IMR-90 (cell line): ENCODE results near the gene PCAT6. TPM values are rescaled to one million over a fixed set of nuclear protein-coding genes. Genes with fewer than 3 reads are reported as not detected.

Experiments used
- ATAC-seq: fragments of 200-7000 bp; cut with Tn5 transposase; 2 replicates; pipeline ENCODE4 v1.9.1; 2020; ENCODE audit warnings: low read depth, mild to moderate bottlenecking, moderate library complexity
- BruUV-seq: library from RNA; stranded (reverse); fragments of 400-500 nt; replicated peaks from 2 replicates; lab custom pipeline; 2021; lab: Mats Ljungman, UMichigan
- CTCF ChIA-PET: fragments of 300-600 bp; formaldehyde crosslinking; extraction: SDS; loops from one replicate; lab custom pipeline; 2021; ENCODE audit warnings: antibody characterized with exemption; lab: Yijun Ruan, JAX
- POLR2A ChIA-PET: fragments of 300-600 bp; sonication (Branson Sonifier 250); formaldehyde crosslinking; loops from one replicate; lab custom pipeline; 2022; ENCODE audit warnings: antibody characterized with exemption; ENCODE audit not compliant: unreplicated experiment; lab: Charles Lee
- DNase-seq: peaks from one replicate; pipeline ENCODE4 v3.0.0; 2013
- H2AFZ ChIP-seq: replicated peaks from 2 replicates; pipeline ENCODE3; 2013; ENCODE audit warnings: low read length, mild to moderate bottlenecking; ENCODE audit not compliant: poor library complexity
- H2AK5ac ChIP-seq: 2 replicates; pipeline ENCODE4 v1.6.1; 2013; ENCODE audit warnings: low read depth, low read length, inconsistent platforms
- H2AK9ac ChIP-seq: replicated peaks from 2 replicates; pipeline ENCODE3; 2013; ENCODE audit warnings: mild to moderate bottlenecking, low read depth, low read length, moderate library complexity; ENCODE audit not compliant: poor library complexity
- H2BK120ac ChIP-seq: 2 replicates; pipeline ENCODE4 v1.6.1; 2013; ENCODE audit warnings: low read depth, low read length, inconsistent platforms
- H2BK15ac ChIP-seq: 3 replicates; pipeline ENCODE4 v1.6.1; 2013; ENCODE audit warnings: low read depth, low read length, inconsistent platforms
- H2BK20ac ChIP-seq: 2 replicates; pipeline ENCODE4 v1.6.1; 2013; ENCODE audit warnings: low read depth, mild to moderate bottlenecking, inconsistent platforms, low read length, moderate library complexity
- H2BK5ac ChIP-seq: 2 replicates; pipeline ENCODE4 v1.6.1; 2013; ENCODE audit warnings: mild to moderate bottlenecking, low read depth, low read length, inconsistent platforms; ENCODE audit not compliant: poor library complexity, severe bottlenecking
- H3K14ac ChIP-seq: replicated peaks from 2 replicates; pipeline ENCODE4 v1.6.1; 2013; ENCODE audit warnings: low read depth, low read length, inconsistent platforms
- H3K18ac ChIP-seq: 2 replicates; pipeline ENCODE4 v1.6.1; 2013; ENCODE audit warnings: low read depth, low read length, control low read depth
- H3K23ac ChIP-seq: 2 replicates; pipeline ENCODE4 v1.6.1; 2013; ENCODE audit warnings: low read depth, low read length, inconsistent platforms
- H3K27ac ChIP-seq: 2 replicates; pipeline ENCODE4 v1.5.1; 2013; ENCODE audit warnings: mild to moderate bottlenecking, control low read depth, low read length; ENCODE audit not compliant: insufficient read depth
- H3K27me3 ChIP-seq: 2 replicates; pipeline ENCODE4 v1.6.1; 2013; ENCODE audit warnings: low read length; ENCODE audit not compliant: control insufficient read depth, insufficient read depth
- H3K36me3 ChIP-seq: 2 replicates; pipeline ENCODE4 v1.6.1; 2013; ENCODE audit warnings: low read length, mixed read lengths; ENCODE audit not compliant: control insufficient read depth, insufficient read depth
- H3K4ac ChIP-seq: 2 replicates; pipeline ENCODE4 v1.6.1; 2013; ENCODE audit warnings: low read depth, low read length, inconsistent platforms
- H3K4me1 ChIP-seq: 2 replicates; pipeline ENCODE4 v1.6.1; 2013; ENCODE audit warnings: low read length, mixed read lengths; ENCODE audit not compliant: control insufficient read depth, insufficient read depth
- H3K4me2 ChIP-seq: 2 replicates; pipeline ENCODE4 v1.6.1; 2013; ENCODE audit warnings: low read depth, mild to moderate bottlenecking, control low read depth, low read length, moderate library complexity
- H3K4me3 ChIP-seq: 2 replicates; pipeline ENCODE4 v1.5.1; 2013; ENCODE audit warnings: low read depth, mild to moderate bottlenecking, control low read depth, low read length, moderate library complexity; ENCODE audit not compliant: insufficient read depth
- H3K56ac ChIP-seq: 2 replicates; pipeline ENCODE4 v1.6.1; 2013; ENCODE audit warnings: low read length, inconsistent platforms; ENCODE audit not compliant: insufficient read depth; ENCODE audit errors: extremely low read depth
- H3K79me1 ChIP-seq, 2 experiments: 2 replicates each; pipeline ENCODE4 v1.6.1; 2013; ENCODE audit warnings: low read length in 2 of 2, inconsistent platforms in 1 of 2, low read depth in 1 of 2
- H3K9ac ChIP-seq: 2 replicates; pipeline ENCODE4 v1.6.1; 2013; ENCODE audit warnings: low read depth, low read length, control low read depth
- H3K9me1 ChIP-seq: 2 replicates; pipeline ENCODE4 v1.6.1; 2013; ENCODE audit warnings: low read length, inconsistent platforms; ENCODE audit not compliant: insufficient read depth
- H3K9me3 ChIP-seq: 2 replicates; pipeline ENCODE4 v1.6.1; 2013; ENCODE audit warnings: low read length; ENCODE audit not compliant: control insufficient read depth, insufficient read depth
- H4K20me1 ChIP-seq: 2 replicates; pipeline ENCODE4 v1.6.1; 2013; ENCODE audit warnings: low read length, inconsistent platforms; ENCODE audit not compliant: insufficient read depth
- H4K5ac ChIP-seq: 2 replicates; pipeline ENCODE4 v1.6.1; 2013; ENCODE audit warnings: mild to moderate bottlenecking, low read depth, low read length, control low read depth
- H4K8ac ChIP-seq, 2 experiments: 2 replicates each; pipeline ENCODE4 v1.6.1; 2013; ENCODE audit warnings: low read depth in 2 of 2, low read length in 2 of 2, control low read depth in 1 of 2, inconsistent platforms in 1 of 2
- H4K91ac ChIP-seq: 2 replicates; pipeline ENCODE4 v1.6.1; 2013; ENCODE audit warnings: low read depth, low read length, inconsistent platforms; ENCODE audit not compliant: insufficient read depth
- CEBPB ChIP-seq: IDR thresholded peaks from 2 replicates; pipeline ENCODE4 v1.6.1; 2012; ENCODE audit warnings: low read depth, low read length, improper control_type of control experiment
- CTCF ChIP-seq: conservative IDR thresholded peaks from 2 replicates; pipeline ENCODE4 v1.5.1; 2012; ENCODE audit warnings: mild to moderate bottlenecking, low read depth, low read length, improper control_type of control experiment
- FOS ChIP-seq: fragments of 150-350 bp; IDR thresholded peaks from 2 replicates; pipeline ENCODE4 v1.6.1; 2016; ENCODE audit warnings: low read depth, low read length
- MAFK ChIP-seq: IDR thresholded peaks from 2 replicates; pipeline ENCODE4 v1.6.1; 2012; ENCODE audit warnings: low read depth, low read length, improper control_type of control experiment
- MAZ ChIP-seq: IDR thresholded peaks from 2 replicates; pipeline ENCODE4 v1.6.1; 2012; ENCODE audit warnings: low read depth, mild to moderate bottlenecking, low read length, improper control_type of control experiment, moderate library complexity, borderline replicate concordance
- NFE2L2 ChIP-seq: fragments of 150-350 bp; IDR thresholded peaks from 2 replicates; pipeline ENCODE4 v1.6.1; 2016; ENCODE audit warnings: low read depth, mild to moderate bottlenecking, low read length
- RAD21 ChIP-seq: IDR thresholded peaks from 2 replicates; pipeline ENCODE4 v1.6.1; 2012; ENCODE audit warnings: low read length, improper control_type of control experiment
- SMC3 ChIP-seq: fragments of 150-350 bp; IDR thresholded peaks from 2 replicates; pipeline ENCODE4 v1.6.1; 2016; ENCODE audit warnings: low read depth, mild to moderate bottlenecking, antibody characterized with exemption, low read length, moderate library complexity
- USF2 ChIP-seq: fragments of 150-350 bp; IDR thresholded peaks from 2 replicates; pipeline ENCODE4 v1.6.1; 2017; ENCODE audit warnings: mild to moderate bottlenecking, antibody characterized with exemption, low read length, low read depth
- WGBS, 2 experiments: methylation state at CpG; one replicate each; pipeline versions ENCODE4 v1.1.5 to v1.1.7; 2013; ENCODE audit warnings: missing lambda C conversion rate in 2 of 2; ENCODE audit not compliant: insufficient read length in 1 of 2; ENCODE audit errors: extremely low coverage in 2 of 2; 5-methylcytosine and 5-hydroxymethylcytosine counted together
- dilution Hi-C: fragments of 300-500 bp; cut with HindIII; formaldehyde crosslinking; loops from one replicate; pipeline ENCODE4 v1.14.3; 2018; ENCODE audit warnings: low sequenced_read_pairs; ENCODE audit not compliant: unreplicated experiment
- in situ Hi-C: fragments of 300-500 bp; cut with MboI; formaldehyde crosslinking; loops from 3 replicates; pipeline ENCODE4 v1.14.3; 2019; ENCODE audit warnings: low sequenced_read_pairs, inconsistent platforms, mixed read lengths
- intact Hi-C: fragments of 100-400 bp; cut with micrococcal nuclease; formaldehyde crosslinking; loops from 2 replicates; pipeline ENCODE4 v1.10.0; 2022
- polyA plus RNA-seq, 3 experiments: library from polyadenylated mRNA; depleted of rRNA; stranded (reverse); fragments of >200 nt; gene quantifications; 2 replicates each; pipeline ENCODE4 v1.2.3, GENCODE V29; 2012; ENCODE audit warnings: low replicate concordance in 1 of 3
- total RNA-seq: library from RNA; depleted of rRNA; stranded (reverse); fragments of >200 nt; gene quantifications from 2 replicates; pipeline ENCODE4 v1.2.3, GENCODE V29; 2012

PCAT6 gene
- total and polyA plus RNA-seq, 2 of the 4 experiments (the other 2 are of a cell fraction): 5.8 TPM; not detected in 1

GRCh38 chr1:202837746-202838262, 27.1 kb downstream of the PCAT6 start:
- Histone ChIP-seq H4K91ac (no peak overlapping the region), H3K4me3 (no peak overlapping the region), H3K36me3 (no peaks in the 10 kb centered on the region), H3K4me2 (no peak overlapping the region), H4K20me1 (no peaks in the 10 kb centered on the region), H4K8ac (no peak overlapping the region), H3K23ac (no peak overlapping the region), H2BK120ac (no peak overlapping the region), H3K79me1 (no peaks in the 10 kb centered on the region), H3K18ac (no peak overlapping the region), H3K27me3 (peaks cover 44% of the 10 kb centered on the region), H2AK5ac (no peak overlapping the region), H2AK9ac (no peak overlapping the region), H3K4me1 (no peaks in the 10 kb centered on the region), H3K9me3 (no peaks in the 10 kb centered on the region), H2BK20ac (no peak overlapping the region), H3K9me1 (no peaks in the 10 kb centered on the region), H3K9ac (no peak overlapping the region), H2BK5ac (no peak overlapping the region), H2AFZ (no peak overlapping the region), H3K56ac (no peak overlapping the region), H3K4ac (no peak overlapping the region), H2BK15ac (no peak overlapping the region), H3K14ac (no peak overlapping the region), H3K27ac (no peak overlapping the region), H4K5ac (no peak overlapping the region)
- BruUV-seq: no TSS peak
- ATAC-seq (no peak), DNase-seq (no peak)
- intact Hi-C loops (no loop called here), dilution Hi-C loops (no loop called here), in situ Hi-C loops (no loop called here)
- WGBS, 2 experiments: 40% methylated on average over 1 of the region's 5 CpGs; no CpG with 5 or more reads in 1 of the 2 experiments
- TF ChIP-seq NFE2L2 (no peak), SMC3 (no peak), RAD21 (no peak), MAZ (no peak), FOS (no peak), MAFK (no peak), CTCF (no peak), USF2 (no peak), CEBPB (no peak)
- ChIA-PET CTCF (interaction anchor here (0.7 kb wide), 1 partner anchor 23 kb away, joined by 3 read pairs; no protein-coding TSS in a partner anchor), POLR2A (no interaction called here)
